Activated CD8-positive, alpha-beta T cell treated with anti-CD3 and anti-CD28 coated beads, Interleukin-2, amount 10 ng/mL, durations not matched to agents 7 days and 5 days (primary cell): ENCODE results near the gene SHFL. TPM values are rescaled to one million over a fixed set of nuclear protein-coding genes. Genes with fewer than 3 reads are reported as not detected.

Experiments
- ATAC-seq: fragments of 150-1000 bp; cut with Tn5 transposase; one replicate; pipeline ENCODE4 v1.10.0; 2021; ENCODE audit warnings: moderate library complexity
- CTCF ChIA-PET: fragments of 350-600 bp; sonication (Branson Sonifier 250); formaldehyde crosslinking; loops from one replicate; lab custom pipeline; 2021; ENCODE audit warnings: antibody characterized with exemption; lab: Charles Lee
- POLR2A ChIA-PET: fragments of 350-600 bp; sonication (Branson Sonifier 250); formaldehyde crosslinking; loops from one replicate; lab custom pipeline; 2021; ENCODE audit warnings: antibody characterized with exemption; lab: Charles Lee
- DNase-seq: peaks from one replicate; pipeline ENCODE4 v3.0.0-alpha.2; 2020
- H3K27ac Mint-ChIP-seq: one replicate; pipeline ENCODE4 v1.8.0; 2021; ENCODE audit warnings: mild to moderate bottlenecking, mixed read lengths
- H3K27me3 Mint-ChIP-seq: one replicate; pipeline ENCODE4 v1.8.0; 2021; ENCODE audit warnings: low read depth, mixed read lengths
- H3K36me3 Mint-ChIP-seq: one replicate; pipeline ENCODE4 v1.8.0; 2021; ENCODE audit warnings: low read depth, mixed read lengths
- H3K4me1 Mint-ChIP-seq: one replicate; pipeline ENCODE4 v1.8.0; 2021; ENCODE audit warnings: low read depth, mixed read lengths
- H3K4me3 Mint-ChIP-seq: one replicate; pipeline ENCODE4 v1.8.0; 2021; ENCODE audit warnings: mild to moderate bottlenecking, mixed read lengths
- H3K9me3 Mint-ChIP-seq: one replicate; pipeline ENCODE4 v1.8.0; 2022; ENCODE audit warnings: mixed read lengths; ENCODE audit not compliant: insufficient read depth
- total RNA-seq, 2 experiments: library from RNA; stranded (reverse); gene quantifications; one replicate each; pipeline ENCODE4 v1.2.3, GENCODE V29; 2021

SHFL gene
- total RNA-seq, 2 experiments from 2014 or later = 81.2 to 89.5 TPM

GRCh38 chr19:10111405-10111811, 25.3 kb downstream of the SHFL start, which contains the start of gene P2RY11:
Gene P2RY11 (plus strand): TSS chr19:10111693. CDS start chr19:10111722, 29 bp downstream.
- no peaks in the 10 kb centered on the region for H3K27me3 Mint-ChIP-seq
- H3K4me3 Mint-ChIP-seq = peak within 1 kb of the TSS; percentile 61
- peaks cover 71% of the 10 kb centered on the region for H3K4me1 Mint-ChIP-seq
- peak; percentile 77 for DNase-seq
- no peaks in the 10 kb centered on the region for H3K9me3 Mint-ChIP-seq
- H3K36me3 Mint-ChIP-seq = peaks cover 76% of the 10 kb centered on the region
- ChIA-PET POLR2A (interaction anchor here (1.7 kb wide), 1 partner anchor 15 kb away, joined by 10 read pairs; no protein-coding TSS in a partner anchor), CTCF (interaction anchor here (11.3 kb wide), 1 partner anchor 13 kb away, joined by 135 read pairs; no protein-coding TSS in a partner anchor)
- ATAC-seq = peak; percentile 9
- H3K27ac Mint-ChIP-seq = peak within 1 kb of the TSS; percentile 95

GRCh38 chr19:10112037-10112761, 26.1 kb downstream of the SHFL start:
- ChIA-PET CTCF (interaction anchor here (0.7 to 11.3 kb wide), 6 partner anchors 9 to 180 kb away, joined by 3 to 135 read pairs (median 6); partner anchors contain the start of gene ANGPTL6), POLR2A (interaction anchor here (1.7 to 9.8 kb wide), 3 partner anchors 8 to 16 kb away, joined by 10 to 92 read pairs (median 14); partner anchors contain the start of genes ANGPTL6 and PPAN)
- DNase-seq (peak; percentile 54), ATAC-seq (peak; percentile 29)
- Mint-ChIP-seq H3K27me3 (no peaks in the 10 kb centered on the region), H3K36me3 (peaks cover 74% of the 10 kb centered on the region), H3K4me3 (peak overlapping the region; percentile 61), H3K4me1 (peaks cover 72% of the 10 kb centered on the region), H3K9me3 (no peaks in the 10 kb centered on the region), H3K27ac (peak overlapping the region; percentile 95)

GRCh38 chr19:10112895-10113591, 26.9 kb downstream of the SHFL start:
- Mint-ChIP-seq H3K9me3 (no peaks in the 10 kb centered on the region), H3K36me3 (peaks cover 71% of the 10 kb centered on the region)

GRCh38 chr19:10113592-10113963, 27.5 kb downstream of the SHFL start:
- ChIA-PET POLR2A (interaction anchor here (0.5 to 9.8 kb wide), 3 partner anchors 9 to 867 kb away, joined by 3 to 92 read pairs (median 14); partner anchors contain the start of genes ANGPTL6 and PPAN), CTCF (interaction anchor here (0.7 to 11.3 kb wide), 12 partner anchors 10 to 183 kb away, joined by 3 to 135 read pairs (median 4); partner anchors contain the start of genes ANGPTL6, MRPL4 and SHFL)
- H3K27ac Mint-ChIP-seq = peak overlapping the region; percentile 43
- DNase-seq (no peak), ATAC-seq (no peak)
- peaks cover 66% of the 10 kb centered on the region for H3K36me3 Mint-ChIP-seq
- no peak overlapping the region for H3K4me3 Mint-ChIP-seq
- peaks cover 64% of the 10 kb centered on the region for H3K4me1 Mint-ChIP-seq
- no peaks in the 10 kb centered on the region for H3K9me3 Mint-ChIP-seq
- no peaks in the 10 kb centered on the region for H3K27me3 Mint-ChIP-seq

More at GRCh38 chr19:10112895-10113591, 26.9 kb downstream of the SHFL start:
- ChIA-PET CTCF (interaction anchor here (0.7 to 11.3 kb wide), 14 partner anchors 10 to 182 kb away, joined by 3 to 135 read pairs (median 4); partner anchors contain the start of genes ANGPTL6, MRPL4 and SHFL), POLR2A (interaction anchor here (0.5 to 9.8 kb wide), 3 partner anchors 9 to 868 kb away, joined by 3 to 92 read pairs (median 14); partner anchors contain the start of genes ANGPTL6 and PPAN)
- Mint-ChIP-seq H3K27me3 (no peaks in the 10 kb centered on the region), H3K4me1 (peaks cover 68% of the 10 kb centered on the region), H3K4me3 (peak overlapping the region; percentile 61), H3K27ac (peak overlapping the region; percentile 95)
- peak; percentile 37 for ATAC-seq
- peak; percentile 77 for DNase-seq

- DNase-seq (no peak), ATAC-seq (no peak)
- Mint-ChIP-seq H3K4me1 (peaks cover 67% of the 10 kb centered on the region), H3K27me3 (no peaks in the 10 kb centered on the region), H3K36me3 (peaks cover 69% of the 10 kb centered on the region), H3K27ac (no peak overlapping the region), H3K4me3 (no peak overlapping the region), H3K9me3 (no peaks in the 10 kb centered on the region)
- POLR2A ChIA-PET = interaction anchor here (0.5 to 9.8 kb wide), 3 partner anchors 10 to 867 kb away, joined by 3 to 92 read pairs (median 14); partner anchors contain the start of genes ANGPTL6 and PPAN
- CTCF ChIA-PET = interaction anchor here (0.8 to 11.3 kb wide), 6 partner anchors 11 to 138 kb away, joined by 3 to 135 read pairs (median 4); partner anchors contain the start of genes ANGPTL6 and MRPL4
These were observed 28.0 kb downstream of the SHFL start for GRCh38 chr19:10113964-10114650.

- Mint-ChIP-seq H3K27me3 (no peaks in the 10 kb centered on the region), H3K27ac (no peak overlapping the region), H3K36me3 (peaks cover 63% of the 10 kb centered on the region), H3K4me1 (peaks cover 62% of the 10 kb centered on the region), H3K4me3 (no peak overlapping the region), H3K9me3 (no peaks in the 10 kb centered on the region)
- ATAC-seq (no peak), DNase-seq (no peak)
- POLR2A ChIA-PET = interaction anchor here (3.1 to 9.8 kb wide), 2 partner anchors 11 to 18 kb away, joined by 14 to 92 read pairs; partner anchors contain the start of genes ANGPTL6 and PPAN
- CTCF ChIA-PET = interaction anchor here (1.3 to 11.3 kb wide), 2 partner anchors 16 to 136 kb away, joined by 4 to 135 read pairs; no protein-coding TSS in a partner anchor
These were observed 28.7 kb downstream of the SHFL start for GRCh38 chr19:10114651-10115391.

- ATAC-seq (no peak), DNase-seq (no peak)
- ChIA-PET CTCF (interaction anchor here (1.0 to 1.3 kb wide), 2 partner anchors 16 to 135 kb away, joined by 3 to 4 read pairs; no protein-coding TSS in a partner anchor), POLR2A (interaction anchor here (1.1 to 9.8 kb wide), 4 partner anchors 11 to 79 kb away, joined by 3 to 92 read pairs (median 8); partner anchors contain the start of genes ANGPTL6 and PPAN)
- H3K27ac Mint-ChIP-seq = peak overlapping the region; percentile 69
- peaks cover 58% of the 10 kb centered on the region for H3K36me3 Mint-ChIP-seq
- H3K4me3 Mint-ChIP-seq = no peak overlapping the region
- no peaks in the 10 kb centered on the region for H3K9me3 Mint-ChIP-seq
- H3K27me3 Mint-ChIP-seq = no peaks in the 10 kb centered on the region
- peaks cover 58% of the 10 kb centered on the region for H3K4me1 Mint-ChIP-seq
These were observed 29.4 kb downstream of the SHFL start for GRCh38 chr19:10115392-10116084.

- POLR2A ChIA-PET = interaction anchor here (1.1 to 9.8 kb wide), 4 partner anchors 12 to 78 kb away, joined by 3 to 92 read pairs (median 4); partner anchors contain the start of genes ANGPTL6 and PPAN
- H3K27me3 Mint-ChIP-seq = no peaks in the 10 kb centered on the region
- ATAC-seq = no peak
These were observed 30.2 kb downstream of the SHFL start for GRCh38 chr19:10116085-10116865.

More at GRCh38 chr19:10116085-10116865, 30.2 kb downstream of the SHFL start:
- Mint-ChIP-seq H3K27ac (peak overlapping the region; percentile 69), H3K36me3 (peaks cover 52% of the 10 kb centered on the region), H3K4me1 (peaks cover 52% of the 10 kb centered on the region), H3K4me3 (no peak overlapping the region), H3K9me3 (no peaks in the 10 kb centered on the region)
- CTCF ChIA-PET = interaction anchor here (1.0 kb wide), 1 partner anchor 17 kb away, joined by 3 read pairs; no protein-coding TSS in a partner anchor
- DNase-seq = no peak
